ENCODE data around the gene KCTD16.

KCTD16 gene

DNA sequence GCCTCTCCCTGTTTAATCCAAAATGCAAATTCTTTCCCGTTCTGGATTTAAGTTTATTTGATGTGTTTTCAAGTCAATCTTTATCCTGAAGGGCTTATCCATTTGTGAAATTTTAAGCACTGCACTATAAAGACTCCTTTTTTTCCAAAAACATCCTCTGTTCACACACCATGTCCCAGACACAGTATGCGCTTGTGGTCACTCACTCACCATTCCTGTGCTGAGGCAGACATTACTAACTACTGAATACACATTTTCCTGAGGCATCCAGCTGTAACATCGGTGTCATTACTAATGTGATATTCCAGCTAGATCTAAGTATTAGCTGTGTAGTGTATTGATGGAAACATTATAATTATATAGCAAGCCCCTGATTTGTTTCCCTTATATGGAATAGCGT is 298.4 kb downstream of the KCTD16 start:
- TF ChIP-seq, protein P1, sequence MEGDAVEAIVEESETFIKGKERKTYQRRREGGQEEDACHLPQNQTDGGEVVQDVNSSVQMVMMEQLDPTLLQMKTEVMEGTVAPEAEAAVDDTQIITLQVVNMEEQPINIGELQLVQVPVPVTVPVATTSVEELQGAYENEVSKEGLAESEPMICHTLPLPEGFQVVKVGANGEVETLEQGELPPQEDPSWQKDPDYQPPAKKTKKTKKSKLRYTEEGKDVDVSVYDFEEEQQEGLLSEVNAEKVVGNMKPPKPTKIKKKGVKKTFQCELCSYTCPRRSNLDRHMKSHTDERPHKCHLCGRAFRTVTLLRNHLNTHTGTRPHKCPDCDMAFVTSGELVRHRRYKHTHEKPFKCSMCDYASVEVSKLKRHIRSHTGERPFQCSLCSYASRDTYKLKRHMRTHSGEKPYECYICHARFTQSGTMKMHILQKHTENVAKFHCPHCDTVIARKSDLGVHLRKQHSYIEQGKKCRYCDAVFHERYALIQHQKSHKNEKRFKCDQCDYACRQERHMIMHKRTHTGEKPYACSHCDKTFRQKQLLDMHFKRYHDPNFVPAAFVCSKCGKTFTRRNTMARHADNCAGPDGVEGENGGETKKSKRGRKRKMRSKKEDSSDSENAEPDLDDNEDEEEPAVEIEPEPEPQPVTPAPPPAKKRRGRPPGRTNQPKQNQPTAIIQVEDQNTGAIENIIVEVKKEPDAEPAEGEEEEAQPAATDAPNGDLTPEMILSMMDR (IDR thresholded peaks at IDR 0.05; ENCODE audit: borderline replicate concordance, insufficient read depth, low read depth, low read length) = no peak
- H3K4me3 ChIP-seq (ENCODE audit: low read depth, low read length) = no peak overlapping the region

DNA sequence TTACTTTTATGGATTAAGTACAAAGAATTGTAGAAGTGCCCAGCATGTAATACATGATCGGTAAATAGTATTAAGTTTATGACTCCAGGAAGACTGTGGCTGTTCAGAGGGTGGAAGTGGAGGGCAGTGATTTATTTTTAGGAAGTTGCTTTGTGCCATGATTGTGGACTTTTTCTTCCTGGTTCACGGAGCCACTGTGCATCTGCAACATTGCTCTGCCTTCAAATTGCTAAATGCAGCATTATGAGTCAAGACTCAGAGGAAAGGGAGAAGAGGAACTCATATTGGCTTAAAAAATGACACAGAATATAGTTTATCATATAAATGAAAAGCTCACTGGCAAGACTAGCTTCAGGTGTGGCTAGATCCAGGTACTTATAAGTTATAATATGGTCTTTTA is 301.5 kb downstream of the KCTD16 start:
- H3K4me3 ChIP-seq (ENCODE audit: low read depth, low read length) = no peak overlapping the region
- TF ChIP-seq, protein P1 (IDR thresholded peaks at IDR 0.05; ENCODE audit: borderline replicate concordance, insufficient read depth, low read depth, low read length) = no peak

DNA sequence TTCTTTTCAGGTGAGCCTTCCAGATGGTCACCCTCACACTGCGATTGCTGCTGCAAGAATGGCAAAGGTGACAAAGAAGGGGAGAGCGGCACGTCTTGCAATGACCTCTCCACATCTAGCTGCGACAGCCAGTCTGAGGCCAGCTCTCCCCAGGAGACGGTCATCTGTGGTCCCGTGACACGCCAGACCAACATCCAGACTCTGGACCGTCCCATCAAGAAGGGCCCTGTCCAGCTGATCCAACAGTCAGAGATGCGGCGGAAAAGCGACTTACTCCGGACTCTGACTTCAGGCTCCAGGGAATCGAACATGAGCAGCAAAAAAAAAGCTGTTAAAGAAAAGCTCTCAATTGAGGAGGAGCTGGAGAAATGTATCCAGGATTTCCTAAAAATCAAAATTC is 303.0 kb downstream of the KCTD16 start:
- TF ChIP-seq, protein P1 (IDR thresholded peaks at IDR 0.05; ENCODE audit: borderline replicate concordance, insufficient read depth, low read depth, low read length) = no peak
- no peak overlapping the region for H3K4me3 ChIP-seq (ENCODE audit: low read depth, low read length)

DNA sequence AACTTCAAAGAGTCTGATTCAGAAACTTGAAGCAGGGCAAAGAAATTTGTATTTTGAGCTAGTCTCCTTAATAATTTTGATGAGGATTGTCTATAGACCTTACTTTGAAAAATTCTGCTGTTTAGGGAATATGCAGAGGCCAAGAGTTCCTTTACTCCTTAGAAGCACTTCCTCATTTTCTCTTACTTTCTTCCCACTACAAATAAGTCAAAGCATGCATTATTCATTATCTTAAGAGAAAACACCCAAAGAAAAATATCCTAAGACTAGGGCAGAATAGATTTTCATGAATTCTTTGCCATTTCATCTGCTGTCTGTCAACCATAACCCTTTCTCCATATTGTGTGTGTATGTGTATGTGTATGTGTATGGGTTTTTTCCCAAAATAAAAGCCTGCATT is 307.9 kb downstream of the KCTD16 start:
- TF ChIP-seq, protein P1 (IDR thresholded peaks at IDR 0.05; ENCODE audit: borderline replicate concordance, insufficient read depth, low read depth, low read length) = no peak
- no peak overlapping the region for H3K4me3 ChIP-seq (ENCODE audit: low read depth, low read length)

DNA sequence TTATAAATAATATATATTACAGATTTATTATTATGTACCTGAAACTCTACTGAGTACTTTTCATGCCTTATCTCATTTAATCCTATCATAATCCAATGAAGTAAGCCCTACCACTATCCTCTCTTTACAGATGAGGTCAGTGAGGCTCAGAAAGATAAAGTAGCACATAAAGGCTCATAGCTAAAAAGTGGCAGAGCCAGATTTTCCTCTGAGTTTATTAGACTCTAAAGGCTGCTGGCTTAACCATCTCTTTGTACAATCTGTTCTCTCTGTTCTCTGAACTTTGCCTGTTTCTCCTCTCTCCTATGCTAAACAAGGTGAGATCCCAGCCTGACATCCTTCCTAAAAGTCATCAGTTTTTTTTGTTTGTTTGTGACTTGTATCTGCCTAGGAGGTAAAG is 311.2 kb downstream of the KCTD16 start:
- TF ChIP-seq, protein P1 (IDR thresholded peaks at IDR 0.05; ENCODE audit: borderline replicate concordance, insufficient read depth, low read depth, low read length) = no peak
- no peak overlapping the region for H3K4me3 ChIP-seq (ENCODE audit: low read depth, low read length)

DNA sequence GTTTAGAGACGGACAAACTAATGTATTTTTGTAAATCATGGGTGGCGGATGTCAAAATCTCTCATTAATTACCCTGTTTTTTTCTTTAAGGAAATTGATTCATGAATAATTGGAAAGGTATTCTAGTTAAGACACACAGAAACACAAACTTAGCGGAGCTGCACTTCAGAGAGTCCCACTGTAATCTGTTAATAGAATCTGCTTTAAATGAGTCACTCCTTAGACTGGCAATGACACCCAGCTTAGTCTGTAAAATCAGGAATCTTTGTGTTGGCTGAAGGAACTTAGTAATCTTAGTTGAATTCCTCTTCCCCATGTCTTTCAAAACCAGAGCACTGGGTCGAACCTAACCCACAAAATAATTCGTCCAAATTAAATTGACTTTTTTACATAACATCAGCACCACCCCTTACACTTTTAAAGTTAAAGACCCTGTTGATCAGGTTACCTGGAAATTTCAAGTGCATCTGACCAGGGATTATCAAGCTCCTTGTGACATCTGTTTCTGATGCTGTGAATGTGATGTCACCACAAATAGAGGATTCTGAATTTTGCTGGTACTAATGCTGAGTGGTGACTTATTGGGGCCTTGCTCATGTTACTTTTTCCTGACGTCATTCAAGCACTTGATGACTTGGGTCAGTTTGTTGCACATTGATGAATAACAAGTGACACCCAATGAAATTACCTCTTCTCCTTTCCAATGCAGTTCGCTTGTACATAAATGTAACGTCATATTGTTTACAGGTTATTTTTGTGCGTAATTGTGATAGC is 313.6 kb downstream of the KCTD16 start:
- TF ChIP-seq, protein P1 (IDR thresholded peaks at IDR 0.05; ENCODE audit: borderline replicate concordance, insufficient read depth, low read depth, low read length) = no peak
- no peak overlapping the region for H3K4me3 ChIP-seq (ENCODE audit: low read depth, low read length)

DNA sequence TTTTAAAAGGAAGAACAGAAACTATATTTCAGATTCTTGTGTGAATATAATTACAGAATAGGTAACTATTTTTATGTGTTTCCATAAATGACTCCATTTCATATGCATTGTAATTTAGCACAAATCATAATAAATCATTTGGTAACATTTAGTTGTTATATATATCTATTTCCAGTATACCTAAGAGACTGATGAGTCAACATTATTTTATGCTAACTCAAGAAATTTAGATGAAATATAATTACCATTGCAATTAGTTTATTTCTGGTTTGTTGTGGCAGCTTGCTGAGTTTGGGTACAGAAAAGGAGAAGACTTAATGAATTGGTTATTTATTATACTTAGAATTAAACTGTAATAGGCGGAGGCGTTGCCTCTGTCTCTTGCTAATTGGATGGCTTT is 314.9 kb downstream of the KCTD16 start:
- TF ChIP-seq, protein P1 (IDR thresholded peaks at IDR 0.05; ENCODE audit: borderline replicate concordance, insufficient read depth, low read depth, low read length) = no peak

More for the DNA sequence above, 314.9 kb downstream of the KCTD16 start:
- no peak overlapping the region for H3K4me3 ChIP-seq (ENCODE audit: low read depth, low read length)

Data from GM12875 (cell line).